ENCODE measurements around the gene DNMT3L. TPM values are rescaled to one million over a fixed set of nuclear protein-coding genes. Genes with fewer than 3 reads are reported as not detected.
A peak's percentile ranks its signal among the peaks of the same experiment; 100 is the strongest.

The DNMT3L gene
- polyA plus RNA-seq, 1 experiment: not detected

DNA sequence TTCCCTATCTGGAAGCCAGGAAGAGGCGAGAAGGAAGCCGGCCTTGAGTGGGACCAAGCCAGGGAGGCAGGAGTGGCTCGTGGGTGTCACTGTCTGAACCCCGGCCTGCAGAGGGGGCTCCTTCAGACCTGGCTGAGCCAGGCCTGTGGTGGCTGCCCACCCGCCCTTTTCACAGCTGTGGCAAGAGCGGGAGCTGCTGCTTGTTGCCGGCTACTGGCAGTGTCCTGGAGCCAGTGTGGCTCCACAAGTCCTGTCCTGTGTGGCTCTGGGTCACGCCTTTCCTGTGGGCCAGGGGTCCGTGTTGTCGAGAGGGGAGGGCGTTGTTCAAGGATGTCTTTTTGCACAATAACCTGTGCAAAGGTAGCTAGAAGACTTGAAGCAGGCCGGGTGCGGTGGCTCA, 39.4 kb upstream of the DNMT3L start:
- TF ChIP-seq, protein P1, sequence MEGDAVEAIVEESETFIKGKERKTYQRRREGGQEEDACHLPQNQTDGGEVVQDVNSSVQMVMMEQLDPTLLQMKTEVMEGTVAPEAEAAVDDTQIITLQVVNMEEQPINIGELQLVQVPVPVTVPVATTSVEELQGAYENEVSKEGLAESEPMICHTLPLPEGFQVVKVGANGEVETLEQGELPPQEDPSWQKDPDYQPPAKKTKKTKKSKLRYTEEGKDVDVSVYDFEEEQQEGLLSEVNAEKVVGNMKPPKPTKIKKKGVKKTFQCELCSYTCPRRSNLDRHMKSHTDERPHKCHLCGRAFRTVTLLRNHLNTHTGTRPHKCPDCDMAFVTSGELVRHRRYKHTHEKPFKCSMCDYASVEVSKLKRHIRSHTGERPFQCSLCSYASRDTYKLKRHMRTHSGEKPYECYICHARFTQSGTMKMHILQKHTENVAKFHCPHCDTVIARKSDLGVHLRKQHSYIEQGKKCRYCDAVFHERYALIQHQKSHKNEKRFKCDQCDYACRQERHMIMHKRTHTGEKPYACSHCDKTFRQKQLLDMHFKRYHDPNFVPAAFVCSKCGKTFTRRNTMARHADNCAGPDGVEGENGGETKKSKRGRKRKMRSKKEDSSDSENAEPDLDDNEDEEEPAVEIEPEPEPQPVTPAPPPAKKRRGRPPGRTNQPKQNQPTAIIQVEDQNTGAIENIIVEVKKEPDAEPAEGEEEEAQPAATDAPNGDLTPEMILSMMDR (IDR thresholded peaks at IDR 0.05; ENCODE audit: insufficient read depth, low read depth, low read length): no peak
- POLR2A ChIA-PET: no interaction called here
- CTCF ChIA-PET: no interaction called here

DNA sequence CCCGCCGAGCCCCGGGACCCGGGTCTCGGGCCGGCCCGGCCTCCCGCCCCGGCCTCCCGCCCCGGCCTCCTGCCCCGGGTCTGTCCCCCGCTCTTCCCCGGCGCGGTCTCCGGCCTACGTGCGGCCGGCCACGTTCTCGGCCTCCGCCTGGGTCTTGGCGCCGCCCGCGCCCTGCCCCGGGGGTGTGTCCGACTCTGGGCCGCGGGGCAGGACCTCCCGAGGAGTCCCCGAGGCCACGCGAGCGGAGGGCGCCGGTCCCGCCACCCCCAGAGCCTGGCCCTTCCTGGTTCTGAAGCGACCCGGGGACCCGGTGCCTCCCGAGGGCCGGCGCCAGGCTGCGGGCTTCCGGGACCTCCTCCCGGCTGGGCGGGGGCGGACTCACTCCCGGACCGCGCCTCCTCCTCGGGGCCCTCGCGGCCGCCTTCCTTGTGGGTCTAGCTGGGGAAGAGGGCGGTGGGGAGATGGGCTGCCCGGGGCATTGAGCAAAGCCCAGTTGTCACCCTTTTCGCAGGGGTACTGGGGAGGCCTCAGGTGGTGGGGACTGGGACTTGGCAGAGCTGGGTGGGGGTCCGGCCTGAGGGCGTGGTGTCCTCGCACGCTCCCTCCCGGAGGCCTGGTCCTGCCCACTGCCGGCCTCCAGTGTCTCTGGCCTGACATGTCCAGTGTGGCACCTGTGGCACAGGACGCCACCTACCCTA, 38.7 kb upstream of the DNMT3L start:
- TF ChIP-seq, protein P1 (IDR thresholded peaks at IDR 0.05; ENCODE audit: insufficient read depth, low read depth, low read length): 0 out of 2 replicates have a peak, but pooled peaks have one; percentile 5
- DNase-seq (ENCODE audit: low read depth): no peak
- POLR2A ChIA-PET: no interaction called here
- Histone ChIP-seq H3K4me3 (ENCODE audit: low read depth, low read length) (peak overlapping the region; percentile 80), H3K36me3 (ENCODE audit: control insufficient read depth, insufficient read depth, low read length) (peaks cover 2% of the 10 kb centered on the region; the same call in 1 of the 2 replicates), H3K27me3 (ENCODE audit: control insufficient read depth, insufficient read depth, low read length) (no peaks in the 10 kb centered on the region)
- CTCF ChIA-PET: no interaction called here

More for the DNA sequence above, 39.4 kb upstream of the DNMT3L start:
- Histone ChIP-seq H3K36me3 (ENCODE audit: control insufficient read depth, insufficient read depth, low read length) (peaks cover 2% of the 10 kb centered on the region; the same call in 1 of the 2 replicates), H3K27me3 (ENCODE audit: control insufficient read depth, insufficient read depth, low read length) (no peaks in the 10 kb centered on the region), H3K4me3 (ENCODE audit: low read depth, low read length) (peak overlapping the region; percentile 80)
- DNase-seq (ENCODE audit: low read depth): no peak

DNA sequence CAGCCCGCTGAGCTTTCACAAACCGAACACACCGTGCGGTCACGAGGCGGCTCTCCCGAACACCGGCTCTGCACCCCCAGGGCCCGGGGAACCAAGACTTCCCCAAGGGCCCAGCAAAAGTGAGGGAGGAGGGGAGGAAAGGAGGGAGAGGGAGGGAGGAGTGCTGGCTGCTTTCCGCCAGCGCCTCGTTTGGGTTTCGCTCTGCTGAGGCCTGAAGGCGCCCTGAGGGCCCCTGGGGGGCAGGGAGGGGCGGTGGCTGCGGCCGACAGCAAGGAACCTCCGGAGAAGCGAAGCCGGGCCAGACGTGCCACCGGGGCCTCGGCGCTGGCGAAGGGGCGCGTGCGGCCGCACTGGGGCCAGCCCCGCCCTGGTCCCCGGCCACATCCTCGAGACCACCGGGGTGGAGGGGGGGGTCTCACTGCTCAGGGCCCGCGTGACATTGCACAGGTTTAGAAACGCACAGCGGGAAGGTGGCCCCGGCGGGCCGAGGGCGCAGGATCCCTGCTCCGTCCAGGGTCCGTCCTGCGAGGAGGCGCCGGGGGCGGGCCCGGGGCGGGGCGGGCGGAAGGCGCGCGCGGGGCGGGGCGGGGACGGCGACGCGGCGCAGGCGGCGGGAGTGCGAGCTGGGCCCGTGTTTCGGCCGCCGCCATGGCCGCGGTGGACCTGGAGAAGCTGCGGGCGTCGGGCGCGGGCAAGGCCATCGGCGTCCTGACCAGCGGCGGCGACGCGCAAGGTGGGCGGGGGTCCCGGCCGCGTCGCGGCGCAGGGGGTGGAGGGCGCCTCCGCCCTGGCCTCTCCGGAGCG, 38.0 kb upstream of the DNMT3L start, which contains the start of gene PFKL:
PFKL (plus strand) TSS at position 596 of the 804 bp plus-strand sequence; CDS start at position 649, 53 bp downstream.
- H3K36me3 ChIP-seq (ENCODE audit: control insufficient read depth, insufficient read depth, low read length): 0 out of 2 replicates have a peak, but pooled peaks cover 2% of the 10 kb centered on the region
- peak within 1 kb of the TSS; percentile 80 for H3K4me3 ChIP-seq (ENCODE audit: low read depth, low read length)
- TF ChIP-seq, protein P1 (IDR thresholded peaks at IDR 0.05; ENCODE audit: insufficient read depth, low read depth, low read length): no peak
- no peak for DNase-seq (ENCODE audit: low read depth)
- no peaks in the 10 kb centered on the region for H3K27me3 ChIP-seq (ENCODE audit: control insufficient read depth, insufficient read depth, low read length)
- CTCF ChIA-PET: interaction anchor here (0.8 kb wide), 1 partner anchor 30 kb away, joined by 3 read pairs; no protein-coding TSS in a partner anchor
- POLR2A ChIA-PET: interaction anchor here (0.7 kb wide), 1 partner anchor 661 kb away, joined by 5 read pairs; no protein-coding TSS in a partner anchor

DNA sequence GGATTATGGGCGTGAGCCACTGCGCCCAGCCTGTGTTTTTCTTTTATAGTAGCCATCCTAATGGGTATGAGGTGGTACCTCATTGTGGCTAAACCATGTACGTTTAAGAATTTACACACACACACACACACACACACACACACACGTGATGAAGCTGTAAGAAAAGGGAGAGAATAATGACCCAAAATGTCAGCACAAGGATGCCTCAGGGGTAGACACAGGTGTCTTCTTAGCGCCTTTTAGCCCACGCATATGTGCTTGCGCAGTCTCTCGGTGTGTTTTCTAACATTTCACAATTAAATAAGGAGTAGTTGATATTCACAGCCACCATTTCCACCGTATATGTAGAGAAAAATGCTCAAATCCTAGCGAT, 37.4 kb upstream of the DNMT3L start:
- DNase-seq (ENCODE audit: low read depth): no peak
- Histone ChIP-seq H3K36me3 (ENCODE audit: control insufficient read depth, insufficient read depth, low read length) (0 out of 2 replicates have a peak, but pooled peaks cover 2% of the 10 kb centered on the region), H3K27me3 (ENCODE audit: control insufficient read depth, insufficient read depth, low read length) (no peaks in the 10 kb centered on the region), H3K4me3 (ENCODE audit: low read depth, low read length) (peak overlapping the region; percentile 80)
- TF ChIP-seq, protein P1 (IDR thresholded peaks at IDR 0.05; ENCODE audit: insufficient read depth, low read depth, low read length): no peak
- ChIA-PET POLR2A (interaction anchor here (0.7 kb wide), 1 partner anchor 662 kb away, joined by 5 read pairs; no protein-coding TSS in a partner anchor), CTCF (interaction anchor here (0.8 to 1.7 kb wide), 3 partner anchors 30 to 494 kb away, joined by 3 to 4 read pairs (median 4); no protein-coding TSS in a partner anchor)

DNA sequence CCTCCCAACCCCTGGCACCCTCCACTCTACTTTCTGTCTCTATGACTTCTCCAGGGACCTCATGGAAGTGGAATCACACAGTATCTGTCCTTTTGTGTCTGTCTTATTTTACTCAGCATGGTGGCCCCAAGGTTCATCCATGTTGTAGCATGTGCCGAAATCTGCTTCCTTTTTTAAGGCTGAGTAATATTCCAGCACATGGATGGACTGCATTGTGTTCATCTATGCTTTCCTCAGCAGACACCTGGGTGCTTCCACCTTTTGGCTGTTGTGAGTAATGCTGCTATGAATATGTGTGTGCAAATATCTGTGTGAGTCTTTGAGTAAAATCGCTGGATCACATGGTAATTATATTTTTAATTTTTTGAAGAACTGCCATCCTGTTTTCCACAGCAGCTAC, 36.6 kb upstream of the DNMT3L start:
- DNase-seq (ENCODE audit: low read depth): no peak
- TF ChIP-seq, protein P1 (IDR thresholded peaks at IDR 0.05; ENCODE audit: insufficient read depth, low read depth, low read length): peak; percentile 31; the same call in 1 of the 2 replicates
- ChIA-PET POLR2A (no interaction called here), CTCF (interaction anchor here (0.6 to 1.7 kb wide), 13 partner anchors 9 to 495 kb away, joined by 3 to 9 read pairs (median 3); no protein-coding TSS in a partner anchor)
- 0 out of 2 replicates have a peak, but pooled peaks cover 2% of the 10 kb centered on the region for H3K36me3 ChIP-seq (ENCODE audit: control insufficient read depth, insufficient read depth, low read length)
- no peak overlapping the region for H3K4me3 ChIP-seq (ENCODE audit: low read depth, low read length)
- H3K27me3 ChIP-seq (ENCODE audit: control insufficient read depth, insufficient read depth, low read length): no peaks in the 10 kb centered on the region

Measured in BJ (cell line).